ENCODE measurements around the gene DARS1. TPM values are rescaled to one million over a fixed set of nuclear protein-coding genes. Genes with fewer than 3 reads are reported as not detected.
"Not testable (repeated sequence)": the region's sequence is repeated elsewhere in the genome, so short reads cannot be mapped to it uniquely, and the experiment has no call there.

DARS1 gene
- total RNA-seq, 1 experiment from 2014 or later = 57.5 TPM

- intact Hi-C loops (cut with micrococcal nuclease; ENCODE audit: unreplicated experiment) = no loop called here
Measured at GRCh38 chr2:135893374-135893794, 92.0 kb downstream of the DARS1 start.

GRCh38 chr2:135890835-135891234 lies 94.6 kb downstream of the DARS1 start:
- BruUV-seq (replicated peaks) = no TSS peak
- TF ChIP-seq CTCF (IDR thresholded peaks at IDR 0.05; ENCODE audit: unreplicated experiment) = no peak
- Mint-ChIP-seq H3K36me3 (ENCODE audit: insufficient read depth, unreplicated experiment) (no peaks in the 10 kb centered on the region), H3K27me3 (ENCODE audit: unreplicated experiment) (no peaks in the 10 kb centered on the region), H3K9me3 (ENCODE audit: low read depth, unreplicated experiment) (peaks cover 4% of the 10 kb centered on the region), H3K4me1 (ENCODE audit: low read depth, unreplicated experiment) (no peaks in the 10 kb centered on the region), H3K27ac (ENCODE audit: unreplicated experiment) (no peak overlapping the region), H3K4me3 (ENCODE audit: low read depth, unreplicated experiment) (no peak overlapping the region)
- DNase-seq = no peak
- intact Hi-C loops (cut with micrococcal nuclease; ENCODE audit: unreplicated experiment) = no loop called here
- CTCF ChIA-PET = no interaction called here

More at GRCh38 chr2:135893374-135893794, 92.0 kb downstream of the DARS1 start:
- no peak for DNase-seq
- no peak overlapping the region for H3K4me3 Mint-ChIP-seq (ENCODE audit: low read depth, unreplicated experiment)
- no TSS peak for BruUV-seq (replicated peaks)
- no peaks in the 10 kb centered on the region for H3K9me3 Mint-ChIP-seq (ENCODE audit: low read depth, unreplicated experiment)
- H3K27me3 Mint-ChIP-seq (ENCODE audit: unreplicated experiment) = no peaks in the 10 kb centered on the region
- no peaks in the 10 kb centered on the region for H3K4me1 Mint-ChIP-seq (ENCODE audit: low read depth, unreplicated experiment)
- no peak for TF ChIP-seq CTCF (IDR thresholded peaks at IDR 0.05; ENCODE audit: unreplicated experiment)
- no peaks in the 10 kb centered on the region for H3K36me3 Mint-ChIP-seq (ENCODE audit: insufficient read depth, unreplicated experiment)
- CTCF ChIA-PET = no interaction called here
- no peak overlapping the region for H3K27ac Mint-ChIP-seq (ENCODE audit: unreplicated experiment)

GRCh38 chr2:135890149-135890548 lies 95.3 kb downstream of the DARS1 start:
- Mint-ChIP-seq H3K36me3 (ENCODE audit: insufficient read depth, unreplicated experiment) (no peaks in the 10 kb centered on the region), H3K27ac (ENCODE audit: unreplicated experiment) (no peak overlapping the region), H3K4me3 (ENCODE audit: low read depth, unreplicated experiment) (no peak overlapping the region), H3K27me3 (ENCODE audit: unreplicated experiment) (no peaks in the 10 kb centered on the region), H3K4me1 (ENCODE audit: low read depth, unreplicated experiment) (no peaks in the 10 kb centered on the region), H3K9me3 (ENCODE audit: low read depth, unreplicated experiment) (peaks cover 4% of the 10 kb centered on the region)
- CTCF ChIA-PET = no interaction called here
- no TSS peak for BruUV-seq (replicated peaks)
- no peak for DNase-seq
- intact Hi-C loops (cut with micrococcal nuclease; ENCODE audit: unreplicated experiment) = no loop called here
- TF ChIP-seq CTCF (IDR thresholded peaks at IDR 0.05; ENCODE audit: unreplicated experiment) = no peak

GRCh38 chr2:135888587-135888986 lies 96.8 kb downstream of the DARS1 start:
- DNase-seq; H3K4me3 Mint-ChIP-seq (ENCODE audit: low read depth, unreplicated experiment); H3K27ac Mint-ChIP-seq (ENCODE audit: unreplicated experiment); H3K9me3 Mint-ChIP-seq (ENCODE audit: low read depth, unreplicated experiment); BruUV-seq (replicated peaks); H3K4me1 Mint-ChIP-seq (ENCODE audit: low read depth, unreplicated experiment); H3K36me3 Mint-ChIP-seq (ENCODE audit: insufficient read depth, unreplicated experiment); H3K27me3 Mint-ChIP-seq (ENCODE audit: unreplicated experiment); CTCF ChIA-PET; intact Hi-C loops (cut with micrococcal nuclease; ENCODE audit: unreplicated experiment): not testable (repeated sequence)

GRCh38 chr2:135885709-135886108 lies 99.7 kb downstream of the DARS1 start:
- BruUV-seq (replicated peaks) = no TSS peak
- Mint-ChIP-seq H3K4me3 (ENCODE audit: low read depth, unreplicated experiment) (no peak overlapping the region), H3K27me3 (ENCODE audit: unreplicated experiment) (no peaks in the 10 kb centered on the region), H3K4me1 (ENCODE audit: low read depth, unreplicated experiment) (no peaks in the 10 kb centered on the region), H3K36me3 (ENCODE audit: insufficient read depth, unreplicated experiment) (no peaks in the 10 kb centered on the region), H3K27ac (ENCODE audit: unreplicated experiment) (no peak overlapping the region), H3K9me3 (ENCODE audit: low read depth, unreplicated experiment) (peaks cover 4% of the 10 kb centered on the region)
- TF ChIP-seq CTCF (IDR thresholded peaks at IDR 0.05; ENCODE audit: unreplicated experiment) = no peak
- DNase-seq = no peak
- intact Hi-C loops (cut with micrococcal nuclease; ENCODE audit: unreplicated experiment) = no loop called here
- CTCF ChIA-PET = interaction anchor here (0.6 kb wide), 1 partner anchor 91 kb away, joined by 7 read pairs; no protein-coding TSS in a partner anchor
